ENCODE measurements around the gene KLHL17.
"Not testable (repeated sequence)": the region's sequence is repeated elsewhere in the genome, so short reads cannot be mapped to it uniquely, and the experiment has no call there.

Gene KLHL17

GRCh38 chr1:937521-937920 is 22.9 kb upstream of the KLHL17 start:
- DNase-seq = no peak

GRCh38 chr1:938088-938683 is 22.2 kb upstream of the KLHL17 start:
- DNase-seq = no peak

GRCh38 chr1:938711-939489 is 21.5 kb upstream of the KLHL17 start:
- no peak for DNase-seq

- no peak for DNase-seq
These were observed 20.8 kb upstream of the KLHL17 start for GRCh38 chr1:939511-940106.

GRCh38 chr1:940107-941014 is 20.0 kb upstream of the KLHL17 start:
- peak in 1 of 2 experiments; percentile 42 for DNase-seq

GRCh38 chr1:941015-941587 is 19.3 kb upstream of the KLHL17 start:
- no peak for DNase-seq

GRCh38 chr1:941588-942383 is 18.6 kb upstream of the KLHL17 start:
- peak in 1 of 2 experiments; percentile 53 for DNase-seq

- no peak for DNase-seq
These were observed 18.0 kb upstream of the KLHL17 start for GRCh38 chr1:942411-942821.

GRCh38 chr1:942864-943533 is 17.4 kb upstream of the KLHL17 start:
- DNase-seq = no peak

- no peak for DNase-seq
These were observed 16.6 kb upstream of the KLHL17 start for GRCh38 chr1:943545-944340.

GRCh38 chr1:944341-945325 is 15.8 kb upstream of the KLHL17 start:
- DNase-seq = peak; percentile 35 to 70

GRCh38 chr1:945688-946556 is 14.5 kb upstream of the KLHL17 start:
- no peak for DNase-seq

- DNase-seq = not testable (repeated sequence)
These were observed 13.6 kb upstream of the KLHL17 start for GRCh38 chr1:946811-947210.

GRCh38 chr1:947958-948357 is 12.4 kb upstream of the KLHL17 start:
- no peak for DNase-seq

- DNase-seq = no peak
These were observed 10.1 kb upstream of the KLHL17 start for GRCh38 chr1:950268-950667.

GRCh38 chr1:950881-951280 is 9.5 kb upstream of the KLHL17 start:
- DNase-seq = no peak

- DNase-seq = no peak
These were observed 9.0 kb upstream of the KLHL17 start for GRCh38 chr1:951364-951763.

- DNase-seq = no peak
These were observed 8.2 kb upstream of the KLHL17 start for GRCh38 chr1:952201-952600.

Measured in NCI-H524 (cell line).